ENCODE data around the gene NF2. TPM values are rescaled to one million over a fixed set of nuclear protein-coding genes. Genes with fewer than 3 reads are reported as not detected.

The NF2 gene
- total and polyA plus RNA-seq, 2 experiments from 2014 or later = 14.4 to 54.5 TPM

GRCh38 chr22:29734838-29735237 lies 131.4 kb downstream of the NF2 start:
- DNase-seq (ENCODE audit: low spot score) (peak; percentile 53), ATAC-seq (peak; percentile 79)
- Histone ChIP-seq H3K27ac (ENCODE audit: low read depth) (no peak overlapping the region), H3K4me2 (no peak overlapping the region; the same call in 1 of the 2 replicates), H3K4me3 (no peak overlapping the region), H3K27me3 (ENCODE audit: insufficient read depth) (no peaks in the 10 kb centered on the region), H3K79me2 (replicated peaks; ENCODE audit: insufficient read depth) (no peaks in the 10 kb centered on the region), H3F3A (replicated peaks; ENCODE audit: low read depth) (no peaks in the 10 kb centered on the region), H3K9me2 (ENCODE audit: insufficient read depth) (no peaks in the 10 kb centered on the region), H3K4me1 (ENCODE audit: insufficient read depth) (peaks cover 14% of the 10 kb centered on the region), H2AFZ (peak overlapping the region; percentile 74; the same call in 1 of the 2 replicates), H3K36me3 (ENCODE audit: insufficient read depth) (no peaks in the 10 kb centered on the region), H4K20me1 (replicated peaks; ENCODE audit: insufficient read depth) (no peaks in the 10 kb centered on the region)
- Mint-ChIP-seq H3K9me3 (0 out of 3 replicates have a peak, but pooled peaks cover 2% of the 10 kb centered on the region), H3K4me1 (peaks cover 18% of the 10 kb centered on the region), H3K36me3 (ENCODE audit: low read depth) (peaks cover 3% of the 10 kb centered on the region; the same call in 1 of the 3 replicates), H3K27me3 (ENCODE audit: insufficient read depth, low read depth, poor library complexity) (peaks cover 2% of the 10 kb centered on the region), H3K27ac (no peak overlapping the region), H3K4me3 (no peak overlapping the region)
- TF ChIP-seq, protein P1, sequence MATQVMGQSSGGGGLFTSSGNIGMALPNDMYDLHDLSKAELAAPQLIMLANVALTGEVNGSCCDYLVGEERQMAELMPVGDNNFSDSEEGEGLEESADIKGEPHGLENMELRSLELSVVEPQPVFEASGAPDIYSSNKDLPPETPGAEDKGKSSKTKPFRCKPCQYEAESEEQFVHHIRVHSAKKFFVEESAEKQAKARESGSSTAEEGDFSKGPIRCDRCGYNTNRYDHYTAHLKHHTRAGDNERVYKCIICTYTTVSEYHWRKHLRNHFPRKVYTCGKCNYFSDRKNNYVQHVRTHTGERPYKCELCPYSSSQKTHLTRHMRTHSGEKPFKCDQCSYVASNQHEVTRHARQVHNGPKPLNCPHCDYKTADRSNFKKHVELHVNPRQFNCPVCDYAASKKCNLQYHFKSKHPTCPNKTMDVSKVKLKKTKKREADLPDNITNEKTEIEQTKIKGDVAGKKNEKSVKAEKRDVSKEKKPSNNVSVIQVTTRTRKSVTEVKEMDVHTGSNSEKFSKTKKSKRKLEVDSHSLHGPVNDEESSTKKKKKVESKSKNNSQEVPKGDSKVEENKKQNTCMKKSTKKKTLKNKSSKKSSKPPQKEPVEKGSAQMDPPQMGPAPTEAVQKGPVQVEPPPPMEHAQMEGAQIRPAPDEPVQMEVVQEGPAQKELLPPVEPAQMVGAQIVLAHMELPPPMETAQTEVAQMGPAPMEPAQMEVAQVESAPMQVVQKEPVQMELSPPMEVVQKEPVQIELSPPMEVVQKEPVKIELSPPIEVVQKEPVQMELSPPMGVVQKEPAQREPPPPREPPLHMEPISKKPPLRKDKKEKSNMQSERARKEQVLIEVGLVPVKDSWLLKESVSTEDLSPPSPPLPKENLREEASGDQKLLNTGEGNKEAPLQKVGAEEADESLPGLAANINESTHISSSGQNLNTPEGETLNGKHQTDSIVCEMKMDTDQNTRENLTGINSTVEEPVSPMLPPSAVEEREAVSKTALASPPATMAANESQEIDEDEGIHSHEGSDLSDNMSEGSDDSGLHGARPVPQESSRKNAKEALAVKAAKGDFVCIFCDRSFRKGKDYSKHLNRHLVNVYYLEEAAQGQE (IDR thresholded peaks at IDR 0.05; ENCODE audit: unreplicated experiment) = no peak
- TF ChIP-seq STAT1 (IDR thresholded peaks at IDR 0.05; ENCODE audit: unreplicated experiment) = no peak
- no peak for TF ChIP-seq EZH2phosphoT487 (IDR thresholded peaks at IDR 0.05; ENCODE audit: unreplicated experiment)
- TF ChIP-seq, protein P2, sequence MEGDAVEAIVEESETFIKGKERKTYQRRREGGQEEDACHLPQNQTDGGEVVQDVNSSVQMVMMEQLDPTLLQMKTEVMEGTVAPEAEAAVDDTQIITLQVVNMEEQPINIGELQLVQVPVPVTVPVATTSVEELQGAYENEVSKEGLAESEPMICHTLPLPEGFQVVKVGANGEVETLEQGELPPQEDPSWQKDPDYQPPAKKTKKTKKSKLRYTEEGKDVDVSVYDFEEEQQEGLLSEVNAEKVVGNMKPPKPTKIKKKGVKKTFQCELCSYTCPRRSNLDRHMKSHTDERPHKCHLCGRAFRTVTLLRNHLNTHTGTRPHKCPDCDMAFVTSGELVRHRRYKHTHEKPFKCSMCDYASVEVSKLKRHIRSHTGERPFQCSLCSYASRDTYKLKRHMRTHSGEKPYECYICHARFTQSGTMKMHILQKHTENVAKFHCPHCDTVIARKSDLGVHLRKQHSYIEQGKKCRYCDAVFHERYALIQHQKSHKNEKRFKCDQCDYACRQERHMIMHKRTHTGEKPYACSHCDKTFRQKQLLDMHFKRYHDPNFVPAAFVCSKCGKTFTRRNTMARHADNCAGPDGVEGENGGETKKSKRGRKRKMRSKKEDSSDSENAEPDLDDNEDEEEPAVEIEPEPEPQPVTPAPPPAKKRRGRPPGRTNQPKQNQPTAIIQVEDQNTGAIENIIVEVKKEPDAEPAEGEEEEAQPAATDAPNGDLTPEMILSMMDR (conservative IDR thresholded peaks at IDR 0.05; ENCODE audit: low read depth in 2 of 2) = peak in 1 of 2 experiments; percentile 25; a peak in 1 of 4 replicates
- TF ChIP-seq POLR2AphosphoS5 (IDR thresholded peaks at IDR 0.05; ENCODE audit: low read depth) = no peak
- no peak for TF ChIP-seq ETS1 (IDR thresholded peaks at IDR 0.05)

GRCh38 chr22:29735416-29735815 lies 132.0 kb downstream of the NF2 start:
- no peaks in the 10 kb centered on the region for H3K27me3 ChIP-seq (ENCODE audit: insufficient read depth)
- DNase-seq (ENCODE audit: low spot score) (no peak), ATAC-seq (peak; percentile 5; the same call in 2 of the 3 replicates)
- no peak overlapping the region for H3K27ac Mint-ChIP-seq
- H3K4me3 Mint-ChIP-seq = no peak overlapping the region
- H3K79me2 ChIP-seq (replicated peaks; ENCODE audit: insufficient read depth) = no peaks in the 10 kb centered on the region
- H3K36me3 ChIP-seq (ENCODE audit: insufficient read depth) = no peaks in the 10 kb centered on the region
- peaks cover 3% of the 10 kb centered on the region; the same call in 1 of the 3 replicates for H3K36me3 Mint-ChIP-seq (ENCODE audit: low read depth)
- peaks cover 18% of the 10 kb centered on the region for H3K4me1 Mint-ChIP-seq
- no peaks in the 10 kb centered on the region for H3K9me2 ChIP-seq (ENCODE audit: insufficient read depth)
- no peaks in the 10 kb centered on the region for H4K20me1 ChIP-seq (replicated peaks; ENCODE audit: insufficient read depth)
- H3F3A ChIP-seq (replicated peaks; ENCODE audit: low read depth) = no peaks in the 10 kb centered on the region
- peaks cover 14% of the 10 kb centered on the region for H3K4me1 ChIP-seq (ENCODE audit: insufficient read depth)
- no peak overlapping the region for H3K4me3 ChIP-seq
- 0 out of 3 replicates have a peak, but pooled peaks cover 2% of the 10 kb centered on the region for H3K9me3 Mint-ChIP-seq
- peaks cover 2% of the 10 kb centered on the region for H3K27me3 Mint-ChIP-seq (ENCODE audit: insufficient read depth, low read depth, poor library complexity)
- H3K4me2 ChIP-seq = no peak overlapping the region; the same call in 1 of the 2 replicates
- H2AFZ ChIP-seq = no peak overlapping the region
- no peak overlapping the region for H3K27ac ChIP-seq (ENCODE audit: low read depth)
- TF ChIP-seq JUNB (IDR thresholded peaks at IDR 0.05; ENCODE audit: unreplicated experiment) = no peak
- TF ChIP-seq, protein P1 (IDR thresholded peaks at IDR 0.05; ENCODE audit: unreplicated experiment) = no peak
- no peak for TF ChIP-seq EZH2phosphoT487 (IDR thresholded peaks at IDR 0.05; ENCODE audit: unreplicated experiment)
